ELR (cell line): ENCODE measurements around the gene BTBD6.
A peak's percentile ranks its signal among the peaks of the same experiment; 100 is the strongest.
"Not testable (repeated sequence)": the region's sequence is repeated elsewhere in the genome, so short reads cannot be mapped to it uniquely, and the experiment has no call there.

Experiments used
- DNase-seq: peaks from one replicate; pipeline ENCODE4 v3.0.0-alpha.2; 2015; ENCODE audit warnings: low read depth

BTBD6 gene

GRCh38 chr14:105294142-105294597, 45.8 kb downstream of the BTBD6 start:
- no peak for DNase-seq

DNA sequence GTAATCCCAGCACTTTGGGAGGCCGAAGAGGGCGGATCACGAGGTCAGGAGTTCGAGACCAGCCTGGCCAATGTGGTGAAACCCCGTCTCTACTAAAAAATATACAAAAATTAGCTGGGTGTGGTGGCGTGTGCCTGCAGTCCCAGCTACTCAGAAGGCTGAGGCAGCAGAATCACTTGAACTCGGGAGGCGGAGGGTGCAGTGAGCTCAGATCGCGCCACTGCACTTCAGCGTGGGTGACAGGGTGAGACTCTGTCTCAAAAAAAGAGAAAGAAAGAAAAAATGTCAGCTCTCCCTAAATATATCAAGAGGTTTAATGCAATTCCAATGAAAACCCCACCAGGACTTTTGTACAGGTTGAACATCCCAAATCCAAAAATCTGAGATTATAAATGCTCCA, 49.0 kb downstream of the BTBD6 start:
- not testable (repeated sequence) for DNase-seq

DNA sequence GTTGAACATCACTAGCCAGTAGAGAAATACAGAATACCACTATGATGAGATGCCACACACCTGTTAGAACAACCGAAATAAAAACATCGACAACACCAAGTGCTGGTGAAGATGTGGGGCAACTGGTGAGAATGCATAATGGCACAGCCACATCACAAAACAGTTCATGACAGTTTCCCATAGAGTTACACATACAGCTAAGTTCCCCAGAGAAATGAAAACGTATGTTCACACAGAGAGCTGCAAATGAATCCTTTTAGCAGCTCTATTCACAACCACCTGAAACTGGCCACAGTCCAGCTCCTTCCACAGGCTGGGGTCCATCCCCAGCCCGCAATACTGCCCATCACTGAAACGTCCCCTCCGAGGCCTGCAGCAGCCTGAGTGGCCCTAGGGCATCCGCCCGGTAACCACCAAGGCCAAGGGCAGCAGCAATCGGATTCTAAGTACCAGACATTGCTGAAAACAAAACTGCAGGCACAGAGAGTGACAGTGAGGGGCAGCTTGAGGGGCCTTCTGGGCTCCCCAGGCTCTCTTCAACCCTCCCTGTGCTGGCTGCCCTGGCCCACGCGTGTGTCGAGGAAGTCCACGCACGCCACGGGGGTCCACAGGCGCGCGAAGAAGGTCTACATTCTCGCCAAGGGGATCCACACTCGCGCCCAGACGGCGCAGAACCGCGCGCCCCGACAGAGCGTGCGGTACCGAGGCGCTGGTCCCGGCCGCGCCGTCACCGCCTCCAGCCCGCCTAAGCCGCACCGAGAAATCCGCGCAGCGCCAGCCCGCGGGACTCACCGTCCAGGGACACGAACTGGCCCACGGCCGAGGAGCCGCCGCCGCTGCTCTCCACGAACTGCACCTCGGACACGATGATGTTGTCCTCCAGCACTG, 51.6 kb downstream of the BTBD6 start:
- peak; percentile 50 for DNase-seq
